Measurements from ENCODE around the gene TAF9. TPM values are rescaled to one million over a fixed set of nuclear protein-coding genes. Genes with fewer than 3 reads are reported as not detected.
A peak's percentile ranks its signal among the peaks of the same experiment; 100 is the strongest.

TAF9 gene
- total RNA-seq (10 to 100 TPM; 38.8 to 61.2 (median 47.4) TPM), polyA plus RNA-seq (10 to 100 TPM; 53.3 to 92.9 (median 66.6) TPM)
- long read RNA-seq, donor 1, transcript TAF9-201 (3 exons, 1,283 nt): major isoform, 39 of 43 reads
- long read RNA-seq, donor 1, partial matches to known transcripts: 0 of 43 reads
- long read RNA-seq, donor 1, other reads (novel, unspliced or antisense): 0 of 43 reads
- long read RNA-seq, donor 2, transcript TAF9-201 (3 exons, 1,283 nt): major isoform, 68 of 74 reads
- long read RNA-seq, donor 2, partial matches to known transcripts: 0 of 74 reads
- long read RNA-seq, donor 2, other reads (novel, unspliced or antisense): 1 of 74 reads

DNA sequence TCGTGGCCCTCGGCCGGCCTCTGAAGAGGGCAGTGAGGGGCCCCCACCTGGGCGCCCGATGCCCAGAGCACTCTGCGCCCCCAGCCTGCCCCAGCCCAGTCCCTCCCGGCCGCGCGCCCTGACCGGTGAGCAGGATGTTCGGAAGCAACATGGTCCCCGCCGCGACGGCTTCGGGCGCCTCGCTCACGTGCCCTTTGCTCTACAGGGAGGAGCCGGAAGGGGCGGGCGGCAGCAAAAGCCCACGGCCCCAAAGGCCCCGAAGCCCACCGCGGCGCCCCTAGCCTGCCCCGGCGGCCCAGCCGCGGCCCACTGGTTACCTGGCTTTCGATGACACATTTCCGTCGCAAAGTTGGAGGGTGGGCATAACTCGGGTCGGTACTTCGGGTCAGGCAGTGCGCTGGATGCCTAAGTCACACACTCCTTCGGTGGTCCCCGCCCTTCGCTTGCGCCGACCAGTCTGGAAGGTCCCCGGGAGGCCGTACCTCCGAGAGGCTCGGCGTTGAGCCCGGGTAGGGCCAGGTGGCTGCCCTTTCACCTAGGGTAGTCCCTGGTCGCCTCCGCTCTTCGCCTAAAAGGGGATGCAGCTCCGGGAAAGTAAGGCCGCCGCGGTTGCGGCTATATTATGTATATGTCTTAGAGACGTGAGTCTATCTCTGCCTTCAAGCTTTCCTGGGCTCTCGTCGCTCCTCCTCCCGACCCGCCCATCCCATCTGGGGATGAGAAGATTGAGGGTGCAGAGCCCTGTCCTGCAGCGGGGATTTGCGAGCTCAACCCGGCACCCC, at the start of gene TAF9, which contains the start of the genes AK6 and RAD17:
TSS of gene TAF9 (minus strand) at position 181 of the 782 bp plus-strand sequence. CDS start 3,783 bp downstream, outside the sequence.
TSS of gene AK6 (minus strand) at position 181 of the 782 bp plus-strand sequence. CDS start at position 151, 30 bp downstream.
TSS of gene RAD17 (plus strand) at position 479 of the 782 bp plus-strand sequence. CDS start 2,391 bp downstream, outside the sequence.
- peak; percentile 98 for ATAC-seq
- 0% methylated on average over 59 to 66 of the region's 66 CpGs for WGBS, 3 donors
- Histone ChIP-seq H3K36me3 (ENCODE audit: insufficient read depth in 1 of 2, low read depth in 1 of 2) (peaks cover 5 to 36% of the 10 kb centered on the region in 2 donors), H3K4me3 (peak within 1 kb of the TSS; percentile 88), H3K27me3 (ENCODE audit: insufficient read depth in 3 of 3, low read length in 2 of 3) (no peaks in the 10 kb centered on the region), H3K27ac (peak within 1 kb of the TSS; percentile 99), H3K4me1 (peaks cover 24% of the 10 kb centered on the region), H3K9me3 (no peaks in the 10 kb centered on the region)
- TF ChIP-seq, protein P1, sequence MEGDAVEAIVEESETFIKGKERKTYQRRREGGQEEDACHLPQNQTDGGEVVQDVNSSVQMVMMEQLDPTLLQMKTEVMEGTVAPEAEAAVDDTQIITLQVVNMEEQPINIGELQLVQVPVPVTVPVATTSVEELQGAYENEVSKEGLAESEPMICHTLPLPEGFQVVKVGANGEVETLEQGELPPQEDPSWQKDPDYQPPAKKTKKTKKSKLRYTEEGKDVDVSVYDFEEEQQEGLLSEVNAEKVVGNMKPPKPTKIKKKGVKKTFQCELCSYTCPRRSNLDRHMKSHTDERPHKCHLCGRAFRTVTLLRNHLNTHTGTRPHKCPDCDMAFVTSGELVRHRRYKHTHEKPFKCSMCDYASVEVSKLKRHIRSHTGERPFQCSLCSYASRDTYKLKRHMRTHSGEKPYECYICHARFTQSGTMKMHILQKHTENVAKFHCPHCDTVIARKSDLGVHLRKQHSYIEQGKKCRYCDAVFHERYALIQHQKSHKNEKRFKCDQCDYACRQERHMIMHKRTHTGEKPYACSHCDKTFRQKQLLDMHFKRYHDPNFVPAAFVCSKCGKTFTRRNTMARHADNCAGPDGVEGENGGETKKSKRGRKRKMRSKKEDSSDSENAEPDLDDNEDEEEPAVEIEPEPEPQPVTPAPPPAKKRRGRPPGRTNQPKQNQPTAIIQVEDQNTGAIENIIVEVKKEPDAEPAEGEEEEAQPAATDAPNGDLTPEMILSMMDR (IDR thresholded peaks at IDR 0.05): no peak
- intact Hi-C loops (cut with DNase I): no loop called here
- peak; percentile 93 to 97 for DNase-seq

DNA sequence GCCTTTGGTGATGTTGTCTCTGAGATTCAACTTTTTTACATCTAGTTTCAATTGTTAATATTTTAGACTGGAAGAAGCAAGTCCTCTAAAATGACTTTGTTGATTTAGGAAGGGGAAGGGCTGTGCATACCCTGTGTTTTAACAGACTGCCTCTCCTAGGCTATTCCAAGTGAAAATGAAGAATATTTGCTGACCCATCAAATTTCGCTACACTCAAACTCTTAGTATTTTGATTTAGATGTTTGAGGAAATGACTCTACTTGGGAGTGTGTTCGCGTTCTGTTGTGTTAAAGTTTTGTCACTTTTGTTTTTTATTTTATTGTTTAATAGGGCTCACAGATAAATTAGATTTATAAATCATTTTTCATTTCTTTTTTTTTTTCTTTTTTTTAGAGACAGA, 49.2 kb upstream of the TAF9 start:
- H3K4me1 ChIP-seq: no peaks in the 10 kb centered on the region
- peaks cover 0 to 22% of the 10 kb centered on the region in 2 donors for H3K36me3 ChIP-seq (ENCODE audit: insufficient read depth in 1 of 2, low read depth in 1 of 2)
- ATAC-seq (no peak), DNase-seq (no peak)
- TF ChIP-seq, protein P1 (IDR thresholded peaks at IDR 0.05): no peak
- H3K27me3 ChIP-seq (ENCODE audit: insufficient read depth in 3 of 3, low read length in 2 of 3): no peaks in the 10 kb centered on the region
- no peak overlapping the region for H3K27ac ChIP-seq
- H3K4me3 ChIP-seq: no peak overlapping the region
- H3K9me3 ChIP-seq: no peaks in the 10 kb centered on the region
- intact Hi-C loops (cut with DNase I): no loop called here
- WGBS, 3 donors: 92 to 93% (median 92%) methylated on average over 3 of the region's 3 CpGs

DNA sequence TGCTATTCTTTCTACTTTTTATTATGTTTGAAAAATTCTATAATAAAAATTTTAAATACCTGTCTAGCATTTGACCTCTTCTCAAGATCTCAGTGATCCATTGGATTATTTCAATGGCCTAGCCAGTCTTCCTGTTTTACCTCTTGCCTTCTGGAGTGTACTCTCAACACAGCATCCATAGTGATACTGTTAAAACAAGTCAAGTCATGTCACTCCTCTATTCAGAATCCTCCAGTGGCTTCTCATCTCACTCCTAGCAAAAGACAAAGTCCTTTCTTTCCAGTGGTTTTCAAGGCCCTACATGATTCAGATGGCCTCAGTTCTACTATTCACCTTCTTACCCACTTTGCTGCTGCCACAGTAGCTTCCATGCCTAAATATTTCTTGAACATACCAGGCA, 47.4 kb upstream of the TAF9 start:
- Histone ChIP-seq H3K36me3 (ENCODE audit: insufficient read depth in 1 of 2, low read depth in 1 of 2) (peaks cover 0 to 39% of the 10 kb centered on the region in 2 donors), H3K4me3 (no peak overlapping the region), H3K27ac (no peak overlapping the region), H3K9me3 (no peaks in the 10 kb centered on the region), H3K27me3 (ENCODE audit: insufficient read depth in 3 of 3, low read length in 2 of 3) (no peaks in the 10 kb centered on the region), H3K4me1 (no peaks in the 10 kb centered on the region)
- intact Hi-C loops (cut with DNase I): no loop called here
- DNase-seq: no peak
- no peak for ATAC-seq
- TF ChIP-seq, protein P1 (IDR thresholded peaks at IDR 0.05): no peak

DNA sequence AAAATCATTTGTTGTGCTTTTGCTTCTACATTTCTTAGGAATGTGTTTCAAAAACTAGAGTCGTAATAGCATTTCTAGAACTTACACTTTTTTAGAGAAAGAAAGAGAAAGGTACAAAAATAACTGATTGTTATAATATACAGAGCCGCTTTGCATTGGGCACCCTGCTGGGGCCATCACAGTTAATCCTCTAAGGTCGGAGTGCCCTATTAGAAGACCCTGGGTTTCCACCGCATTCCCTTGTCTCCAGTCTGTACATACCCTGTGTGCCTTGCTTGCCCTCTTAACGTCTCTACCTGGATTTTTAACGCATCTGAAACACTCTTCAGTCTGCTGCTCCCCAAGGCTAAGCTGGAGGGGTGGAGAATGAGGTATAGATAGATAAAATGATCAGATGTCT, 46.9 kb upstream of the TAF9 start:
- Histone ChIP-seq H3K9me3 (no peaks in the 10 kb centered on the region), H3K27me3 (ENCODE audit: insufficient read depth in 3 of 3, low read length in 2 of 3) (no peaks in the 10 kb centered on the region), H3K4me3 (no peak overlapping the region), H3K27ac (no peak overlapping the region), H3K36me3 (ENCODE audit: insufficient read depth in 1 of 2, low read depth in 1 of 2) (peaks cover 0 to 44% of the 10 kb centered on the region in 2 donors), H3K4me1 (no peaks in the 10 kb centered on the region)
- intact Hi-C loops (cut with DNase I): no loop called here
- DNase-seq (no peak), ATAC-seq (no peak)
- WGBS, 3 donors: 83 to 89% (median 89%) methylated on average over 6 of the region's 6 CpGs
- TF ChIP-seq, protein P1 (IDR thresholded peaks at IDR 0.05): no peak

Measured in psoas muscle (tissue), 8 donors.